GM19372 (cell line): ENCODE data around the gene COL4A1.

Experiments
- ATAC-seq: cut with Tn5 transposase; IDR thresholded peaks from one replicate; pipeline ENCODE4 v1.9.1; 2021; ENCODE audit warnings: mild to moderate bottlenecking, low read depth, moderate library complexity; ENCODE audit not compliant: unreplicated experiment

The COL4A1 gene

GRCh38 chr13:110245416-110245899 lies 61.5 kb downstream of the COL4A1 start:
- ATAC-seq = no peak

- ATAC-seq = no peak
Observed at GRCh38 chr13:110244976-110245375, 62.0 kb downstream of the COL4A1 start.

GRCh38 chr13:110244071-110244830 lies 62.7 kb downstream of the COL4A1 start:
- no peak for ATAC-seq

- no peak for ATAC-seq
Observed at GRCh38 chr13:110242615-110243014, 64.3 kb downstream of the COL4A1 start.

GRCh38 chr13:110240943-110241342 lies 66.0 kb downstream of the COL4A1 start:
- ATAC-seq = no peak

GRCh38 chr13:110240352-110240751 lies 66.6 kb downstream of the COL4A1 start:
- ATAC-seq = no peak

GRCh38 chr13:110239280-110240125 lies 67.5 kb downstream of the COL4A1 start:
- ATAC-seq = no peak

GRCh38 chr13:110238818-110239195 lies 68.2 kb downstream of the COL4A1 start:
- ATAC-seq = no peak

- no peak for ATAC-seq
Observed at GRCh38 chr13:110237875-110238817, 68.8 kb downstream of the COL4A1 start.

- ATAC-seq = no peak
Observed at GRCh38 chr13:110236831-110237261, 70.1 kb downstream of the COL4A1 start.

GRCh38 chr13:110236431-110236830 lies 70.5 kb downstream of the COL4A1 start:
- ATAC-seq = no peak

- no peak for ATAC-seq
Observed at GRCh38 chr13:110234532-110234931, 72.4 kb downstream of the COL4A1 start.

- ATAC-seq = no peak
Observed at GRCh38 chr13:110233951-110234280, 73.0 kb downstream of the COL4A1 start.

- no peak for ATAC-seq
Observed at GRCh38 chr13:110233181-110233950, 73.6 kb downstream of the COL4A1 start.

- ATAC-seq = no peak
Observed at GRCh38 chr13:110232756-110233155, 74.2 kb downstream of the COL4A1 start.

GRCh38 chr13:110232142-110232541 lies 74.8 kb downstream of the COL4A1 start:
- ATAC-seq = no peak

GRCh38 chr13:110231348-110232047 lies 75.5 kb downstream of the COL4A1 start:
- ATAC-seq = no peak

- ATAC-seq = no peak
Observed at GRCh38 chr13:110230661-110231347, 76.2 kb downstream of the COL4A1 start.
